Neural progenitor cell (in vitro differentiated cells): ENCODE results near the gene LATS2. TPM values are rescaled to one million over a fixed set of nuclear protein-coding genes. Genes with fewer than 3 reads are reported as not detected.
A peak's percentile ranks its signal among the peaks of the same experiment; 100 is the strongest.
"Not testable (repeated sequence)": the region's sequence is repeated elsewhere in the genome, so short reads cannot be mapped to it uniquely, and the experiment has no call there.

Experiments
- DNase-seq: peaks from one replicate; pipeline ENCODE4 v3.0.0-alpha.2; 2016; ENCODE audit warnings: low spot score
- H2AFZ ChIP-seq: fragments of 200-600 bp; sonication (generic); replicated peaks from 2 replicates; pipeline ENCODE4 v1.6.1; 2016; ENCODE audit warnings: antibody characterized with exemption
- H3F3A ChIP-seq: fragments of 200-600 bp; sonication (generic); 2 replicates; pipeline ENCODE4 v1.6.1; 2016; ENCODE audit warnings: antibody characterized with exemption, low read depth
- H3K27ac ChIP-seq: fragments of 200-600 bp; sonication (generic); 2 replicates; pipeline ENCODE4 v1.5.1; 2016; ENCODE audit warnings: mild to moderate bottlenecking
- H3K27me3 ChIP-seq: fragments of 200-600 bp; sonication (generic); 2 replicates; pipeline ENCODE4 v1.6.1; 2016; ENCODE audit warnings: mild to moderate bottlenecking, moderate library complexity
- H3K36me3 ChIP-seq: fragments of 200-600 bp; sonication (generic); 2 replicates; pipeline ENCODE4 v1.5.1; 2016
- H3K4me1 ChIP-seq: fragments of 200-600 bp; sonication (generic); 2 replicates; pipeline ENCODE4 v1.6.1; 2016; ENCODE audit warnings: mixed run types
- H3K4me2 ChIP-seq: fragments of 200-600 bp; sonication (generic); 2 replicates; pipeline ENCODE4 v1.6.1; 2016
- H3K4me3 ChIP-seq: fragments of 200-600 bp; sonication (generic); 2 replicates; pipeline ENCODE4 v1.5.1; 2016
- H3K79me2 ChIP-seq: fragments of 200-600 bp; sonication (generic); 2 replicates; pipeline ENCODE4 v1.6.1; 2016; ENCODE audit warnings: low read depth
- H3K9ac ChIP-seq: fragments of 200-600 bp; sonication (generic); 2 replicates; pipeline ENCODE4 v1.6.1; 2016
- H3K9me3 ChIP-seq: fragments of 200-600 bp; sonication (generic); 2 replicates; pipeline ENCODE4 v1.5.1; 2016; ENCODE audit warnings: low read depth
- H4K20me1 ChIP-seq: fragments of 200-600 bp; sonication (generic); 2 replicates; pipeline ENCODE4 v1.6.1; 2016; ENCODE audit warnings: low read depth
- H3K27ac Mint-ChIP-seq: 3 replicates; pipeline ENCODE4 v1.8.0; 2021; ENCODE audit warnings: mixed read lengths
- H3K27me3 Mint-ChIP-seq: 2 replicates; pipeline ENCODE4 v1.8.0; 2022; ENCODE audit warnings: low read depth, mild to moderate bottlenecking, inconsistent platforms, moderate library complexity, mixed read lengths; ENCODE audit not compliant: insufficient read depth
- H3K36me3 Mint-ChIP-seq: 3 replicates; pipeline ENCODE4 v1.8.0; 2021; ENCODE audit warnings: mixed read lengths
- H3K4me1 Mint-ChIP-seq: 3 replicates; pipeline ENCODE4 v1.8.0; 2021; ENCODE audit warnings: mixed read lengths
- H3K4me3 Mint-ChIP-seq: 3 replicates; pipeline ENCODE4 v1.8.0; 2021; ENCODE audit warnings: mild to moderate bottlenecking, moderate library complexity, mixed read lengths
- H3K9me3 Mint-ChIP-seq: 3 replicates; pipeline ENCODE4 v1.8.0; 2020; ENCODE audit warnings: mixed read lengths
- CTCF ChIP-seq: fragments of 200-600 bp; sonication (generic); IDR thresholded peaks from 2 replicates; pipeline ENCODE4 v1.5.1; 2017; ENCODE audit warnings: antibody characterized with exemption, mild to moderate bottlenecking
- EZH2 ChIP-seq: fragments of 200-600 bp; sonication (generic); IDR thresholded peaks from 2 replicates; pipeline ENCODE4 v1.6.1; 2017; ENCODE audit warnings: antibody characterized with exemption, mild to moderate bottlenecking, moderate library complexity
- EZH2phosphoT487 ChIP-seq: fragments of 200-600 bp; sonication (generic); IDR thresholded peaks from 2 replicates; pipeline ENCODE4 v1.6.1; 2017; ENCODE audit warnings: antibody characterized with exemption
- total RNA-seq: library from RNA; depleted of rRNA; stranded (reverse); fragments of >200 nt; gene quantifications from 2 replicates; pipeline ENCODE4 v1.2.3, GENCODE V29; 2015; ENCODE audit warnings: low replicate concordance

Gene LATS2
- total RNA-seq, 1 donor from 2014 or later = 15.2 TPM

GRCh38 chr13:21053231-21053630 lies 8.2 kb downstream of the LATS2 start:
- H3K79me2 ChIP-seq = peaks cover 100% of the 10 kb centered on the region
- H3K36me3 Mint-ChIP-seq = peaks cover 15% of the 10 kb centered on the region
- H3K9me3 ChIP-seq = no peaks in the 10 kb centered on the region
- H3K27ac ChIP-seq = no peak overlapping the region
- no peak overlapping the region for H3K4me3 ChIP-seq
- H3K27me3 ChIP-seq = no peaks in the 10 kb centered on the region
- DNase-seq = no peak
- H3K4me1 ChIP-seq = peaks cover 4% of the 10 kb centered on the region
- no peak overlapping the region for H3K9ac ChIP-seq
- no peak overlapping the region for H3K4me2 ChIP-seq
- H3K9me3 Mint-ChIP-seq = no peaks in the 10 kb centered on the region
- H2AFZ ChIP-seq = no peak overlapping the region
- TF ChIP-seq CTCF (no peak), EZH2 (no peak)
- no peaks in the 10 kb centered on the region for H3K36me3 ChIP-seq
- peaks cover 3% of the 10 kb centered on the region for H3K27me3 Mint-ChIP-seq
- peaks cover 5% of the 10 kb centered on the region for H3K4me1 Mint-ChIP-seq
- no peaks in the 10 kb centered on the region for H3F3A ChIP-seq
- H4K20me1 ChIP-seq = peaks cover 100% of the 10 kb centered on the region
- H3K4me3 Mint-ChIP-seq = no peak overlapping the region
- peak overlapping the region; percentile 74 for H3K27ac Mint-ChIP-seq

- Histone ChIP-seq H3K4me1 (no peaks in the 10 kb centered on the region), H3K79me2 (peaks cover 100% of the 10 kb centered on the region), H3K27me3 (no peaks in the 10 kb centered on the region), H3K4me3 (no peak overlapping the region), H4K20me1 (peaks cover 100% of the 10 kb centered on the region), H3K36me3 (no peaks in the 10 kb centered on the region), H3K9me3 (no peaks in the 10 kb centered on the region), H3K4me2 (no peak overlapping the region), H3F3A (no peaks in the 10 kb centered on the region), H3K27ac (no peak overlapping the region), H2AFZ (no peak overlapping the region), H3K9ac (no peak overlapping the region)
- H3K27me3 Mint-ChIP-seq = peaks cover 3% of the 10 kb centered on the region
- H3K4me3 Mint-ChIP-seq = no peak overlapping the region
- H3K4me1 Mint-ChIP-seq = peaks cover 5% of the 10 kb centered on the region
- peaks cover 16% of the 10 kb centered on the region for H3K36me3 Mint-ChIP-seq
- no peak for DNase-seq
- TF ChIP-seq EZH2 (no peak), CTCF (no peak), EZH2phosphoT487 (no peak)
- no peak overlapping the region for H3K27ac Mint-ChIP-seq
- no peaks in the 10 kb centered on the region for H3K9me3 Mint-ChIP-seq
Observed at GRCh38 chr13:21051675-21052074, 9.7 kb downstream of the LATS2 start.

GRCh38 chr13:21050288-21051197 lies 10.8 kb downstream of the LATS2 start:
- peak overlapping the region; percentile 59 for H3K27ac Mint-ChIP-seq

GRCh38 chr13:21049731-21050130 lies 11.7 kb downstream of the LATS2 start:
- not testable (repeated sequence) for H3K4me3 ChIP-seq, H3K9me3 ChIP-seq, H3K4me1 Mint-ChIP-seq, H3K9ac ChIP-seq, H3K9me3 Mint-ChIP-seq, H3K27me3 ChIP-seq, H3K36me3 ChIP-seq, H3K27ac Mint-ChIP-seq, H3K27ac ChIP-seq, H3K4me3 Mint-ChIP-seq, DNase-seq, H2AFZ ChIP-seq, H3K27me3 Mint-ChIP-seq, H3K4me2 ChIP-seq, H3K4me1 ChIP-seq, H3F3A ChIP-seq
- H4K20me1 ChIP-seq = peaks cover 100% of the 10 kb centered on the region
- peaks cover 100% of the 10 kb centered on the region for H3K79me2 ChIP-seq
- peaks cover 12% of the 10 kb centered on the region for H3K36me3 Mint-ChIP-seq

More at GRCh38 chr13:21050288-21051197, 10.8 kb downstream of the LATS2 start:
- Histone ChIP-seq H4K20me1 (peaks cover 100% of the 10 kb centered on the region), H3K9me3 (no peaks in the 10 kb centered on the region), H2AFZ (no peak overlapping the region), H3K4me1 (no peaks in the 10 kb centered on the region), H3K4me2 (no peak overlapping the region), H3K27ac (no peak overlapping the region), H3K4me3 (no peak overlapping the region), H3K27me3 (no peaks in the 10 kb centered on the region), H3K36me3 (peaks cover 5% of the 10 kb centered on the region), H3K9ac (no peak overlapping the region), H3F3A (no peaks in the 10 kb centered on the region), H3K79me2 (peaks cover 100% of the 10 kb centered on the region)
- no peak for TF ChIP-seq CTCF
- TF ChIP-seq EZH2phosphoT487 = no peak
- no peak for TF ChIP-seq EZH2
- Mint-ChIP-seq H3K9me3 (no peaks in the 10 kb centered on the region), H3K27me3 (peaks cover 3% of the 10 kb centered on the region), H3K36me3 (peaks cover 14% of the 10 kb centered on the region), H3K4me3 (no peak overlapping the region), H3K4me1 (peaks cover 5% of the 10 kb centered on the region)
- DNase-seq = no peak
